Stimulated activated CD8-positive, alpha-beta memory T cell treated with anti-CD3 and anti-CD28 coated beads, Interleukin-12 subunit alpha, Interleukin-12 subunit beta, amount 100 ng/mL, for 4 hours (primary cell): ENCODE results near the gene MED22.
A peak's percentile ranks its signal among the peaks of the same experiment; 100 is the strongest.
"Not testable (repeated sequence)": the region's sequence is repeated elsewhere in the genome, so short reads cannot be mapped to it uniquely, and the experiment has no call there.

ENCODE experiments used
- DNase-seq: peaks from one replicate; pipeline ENCODE4 v3.0.0-alpha.2; 2020; ENCODE audit warnings: low read depth

MED22 gene

DNA sequence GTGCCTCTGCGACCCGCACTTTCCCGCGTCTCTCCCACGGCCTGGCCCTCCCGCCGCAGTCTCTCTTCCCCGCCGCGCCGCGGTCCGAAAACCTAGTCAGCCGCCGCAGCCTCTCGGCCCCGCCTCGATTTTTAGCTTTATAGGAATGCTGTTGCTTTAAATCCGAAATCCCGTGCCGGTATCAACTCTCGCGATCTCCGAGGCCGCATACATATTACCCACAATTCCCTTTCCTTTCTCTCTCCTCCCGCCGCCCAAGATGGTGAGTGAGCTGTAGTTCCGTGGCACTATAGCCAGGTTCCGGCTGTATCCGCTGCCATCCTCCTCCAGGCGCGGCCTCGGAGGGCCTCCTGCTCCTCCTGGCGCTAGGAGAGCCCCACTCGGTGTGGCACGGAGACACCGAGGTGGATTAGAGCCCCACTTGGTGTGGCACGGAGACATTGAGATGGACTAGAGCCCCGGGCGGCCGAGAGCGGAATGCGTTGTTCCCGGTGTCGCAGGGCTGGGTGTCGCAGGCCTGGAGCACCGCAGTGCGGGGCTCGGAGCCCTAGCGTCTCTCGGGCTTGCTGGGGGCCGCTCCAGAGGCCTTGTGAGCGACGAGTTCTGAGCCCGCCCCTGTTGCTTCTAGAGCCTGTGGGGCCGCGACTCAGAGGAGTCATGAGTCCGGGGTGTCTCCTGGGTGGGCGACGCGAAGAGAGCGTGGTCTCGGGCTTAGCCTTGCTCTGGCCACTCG is at the start of gene MED22, which contains the start of gene RPL7A:
MED22 (minus strand) TSS at position 147 of the 733 bp plus-strand sequence. CDS start 1,469 bp downstream, outside the sequence.
RPL7A (plus strand) TSS at position 234 of the 733 bp plus-strand sequence; CDS start at position 260, 26 bp downstream.
- DNase-seq, result peak; percentile 82

DNA sequence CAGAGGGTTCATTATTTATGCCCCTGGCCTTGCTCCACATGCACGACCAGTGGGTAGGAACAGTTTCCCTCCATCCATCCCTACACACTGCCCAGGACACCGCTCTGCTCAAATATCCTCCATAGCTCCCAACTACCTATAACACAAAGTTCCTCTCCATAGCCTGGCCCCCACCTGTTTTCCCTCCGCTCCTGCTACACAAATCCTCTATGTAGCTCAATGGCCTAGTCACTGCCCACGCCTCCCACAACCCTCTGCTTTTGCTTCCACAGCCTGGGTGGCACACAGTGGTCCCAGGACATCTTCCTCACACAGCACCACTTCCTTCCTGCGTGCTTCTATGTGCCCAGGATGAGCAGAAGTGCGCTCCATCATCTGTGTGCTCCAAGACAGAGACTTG is 49.4 kb upstream of the MED22 start:
- no peak for DNase-seq

DNA sequence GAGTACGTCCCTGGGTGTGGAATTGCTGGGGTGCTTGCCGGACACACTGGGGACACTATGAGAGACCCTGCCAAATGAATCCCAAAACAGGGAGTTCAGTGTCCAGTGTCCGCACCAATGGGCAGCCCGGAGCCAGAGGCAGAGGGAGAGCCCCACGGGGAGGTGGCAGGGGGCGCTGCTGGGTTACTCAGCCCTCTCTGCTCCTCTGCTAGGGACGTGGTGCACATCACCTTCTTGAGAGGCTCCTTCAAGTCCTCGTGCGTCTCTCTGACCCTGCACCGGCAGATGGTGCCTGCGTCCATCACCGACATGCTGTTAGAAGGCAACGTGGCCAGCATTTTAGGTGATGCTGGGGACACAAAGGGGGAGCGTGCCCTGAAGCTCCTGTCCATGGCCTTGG is 49.0 kb upstream of the MED22 start:
- DNase-seq, result no peak

DNA sequence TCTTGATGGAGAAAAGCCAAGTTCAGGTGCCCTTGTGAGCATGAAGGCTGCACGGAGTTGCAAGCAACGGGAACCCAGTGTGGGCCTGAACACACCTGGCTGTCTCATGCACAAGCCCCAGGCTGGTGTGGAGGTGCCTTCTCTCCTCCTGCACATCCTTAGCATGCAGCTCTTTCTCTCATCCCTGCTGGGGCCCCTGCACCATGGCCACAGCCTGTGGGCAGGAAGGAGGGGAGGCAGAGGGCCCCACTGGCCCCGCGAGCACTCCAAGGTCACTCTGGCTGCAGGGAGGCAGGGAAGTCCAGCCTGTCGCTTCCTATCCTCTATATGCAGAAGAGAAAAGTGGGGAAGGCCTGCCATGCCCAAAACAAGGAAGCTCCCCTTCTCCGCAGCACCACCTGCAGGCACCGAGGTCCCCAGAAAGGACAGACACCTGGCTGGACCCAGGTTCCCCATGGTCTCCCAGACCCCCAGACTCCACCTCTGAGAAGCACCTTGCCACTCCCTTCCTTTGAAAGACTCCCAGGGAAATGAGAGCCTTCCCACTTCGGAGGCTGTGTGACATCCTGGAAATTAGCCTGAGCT is 46.8 kb upstream of the MED22 start:
- no peak for DNase-seq

DNA sequence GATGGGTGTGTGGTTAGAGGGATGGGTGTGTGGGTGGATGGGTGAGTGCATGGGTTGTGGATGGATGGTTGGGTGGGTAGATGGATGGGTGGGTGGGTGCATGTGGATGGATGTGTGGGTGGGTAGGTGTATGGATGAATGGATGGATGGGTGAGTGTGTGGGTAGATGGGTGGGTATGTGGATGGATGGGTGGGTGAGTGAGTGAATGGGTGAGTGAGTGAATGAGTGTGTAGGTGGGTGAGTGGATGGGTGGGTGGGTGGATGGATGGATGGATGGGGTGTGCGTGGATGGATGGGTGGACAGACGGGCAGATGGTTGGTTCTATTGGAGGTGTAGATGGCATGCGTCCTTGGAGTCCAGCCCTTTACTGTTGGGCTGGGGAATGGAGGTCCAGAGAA is 45.5 kb upstream of the MED22 start:
- no peak for DNase-seq

DNA sequence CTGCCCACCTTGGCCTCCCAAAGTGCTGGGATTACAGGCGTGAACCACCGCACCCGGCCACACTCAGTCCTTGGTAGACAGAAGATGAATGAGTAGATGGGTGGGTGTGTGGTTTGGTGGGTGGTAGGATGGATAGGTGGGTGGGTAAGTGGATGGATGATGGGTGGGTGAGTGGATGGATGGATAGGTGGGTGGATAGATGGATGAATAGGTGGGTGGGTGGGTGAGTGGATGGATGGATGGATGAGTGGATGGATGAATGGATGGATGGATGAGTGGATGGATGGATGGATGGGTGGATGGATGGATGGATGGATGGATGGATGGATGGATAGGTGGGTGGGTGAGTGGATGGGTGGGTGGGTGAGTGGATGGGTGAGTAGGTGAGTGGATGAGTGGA is 44.4 kb upstream of the MED22 start:
- not testable (repeated sequence) for DNase-seq

DNA sequence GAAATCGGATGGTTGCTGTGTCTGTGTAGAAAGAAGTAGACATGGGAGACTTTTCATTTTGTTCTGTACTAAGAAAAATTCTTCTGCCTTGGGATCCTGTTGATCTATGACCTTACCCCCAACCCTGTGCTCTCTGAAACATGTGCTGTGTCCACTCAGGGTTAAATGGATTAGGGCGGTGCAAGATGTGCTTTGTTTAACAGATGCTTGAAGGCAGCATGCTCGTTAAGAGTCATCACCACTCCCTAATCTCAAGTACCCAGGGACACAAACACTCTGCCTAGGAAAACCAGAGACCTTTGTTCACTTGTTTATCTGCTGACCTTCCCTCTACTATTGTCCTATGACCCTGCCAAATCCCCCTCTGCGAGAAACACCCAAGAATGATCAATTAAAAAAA is 43.5 kb upstream of the MED22 start:
- DNase-seq, result not testable (repeated sequence)

DNA sequence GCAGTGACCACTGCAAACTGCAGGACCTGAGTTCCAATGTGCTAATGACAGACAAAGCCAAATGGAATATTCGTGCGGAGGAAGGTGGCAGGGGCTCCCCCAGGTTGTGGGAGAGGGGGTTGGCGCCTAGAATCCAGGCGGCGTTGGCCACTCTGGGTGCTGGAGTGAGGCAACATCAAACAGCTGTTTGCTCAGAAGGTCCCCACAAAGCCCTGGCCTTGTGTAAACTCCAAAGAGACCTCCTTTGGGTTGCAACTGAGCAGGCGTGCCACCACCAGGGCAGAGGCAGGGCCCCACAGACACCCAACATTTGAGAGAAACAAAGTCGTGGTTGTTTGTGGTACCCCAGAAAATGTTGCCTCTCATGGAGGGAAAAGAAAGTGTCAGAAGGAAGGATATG is 42.8 kb upstream of the MED22 start:
- no peak for DNase-seq

DNA sequence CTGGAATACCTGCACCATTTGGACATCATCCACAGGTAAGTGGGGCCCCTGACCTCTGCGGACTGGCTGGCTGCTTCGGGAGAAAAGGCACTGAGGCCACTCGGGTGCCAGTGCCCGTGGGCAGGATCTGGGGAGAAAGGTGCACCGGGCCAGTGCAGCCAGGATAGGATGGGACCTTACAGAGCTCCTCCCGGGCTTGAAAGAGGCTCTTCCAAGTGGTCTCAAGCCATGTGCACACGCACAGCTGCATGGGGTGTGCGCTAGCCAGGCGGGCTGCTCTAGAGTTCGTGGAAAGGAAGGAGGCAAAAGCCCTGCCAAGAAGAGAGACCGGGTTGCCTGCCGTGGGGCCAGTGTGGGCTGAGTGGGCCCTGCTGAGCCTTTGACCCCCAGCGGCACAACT is 41.6 kb upstream of the MED22 start:
- DNase-seq, result no peak

DNA sequence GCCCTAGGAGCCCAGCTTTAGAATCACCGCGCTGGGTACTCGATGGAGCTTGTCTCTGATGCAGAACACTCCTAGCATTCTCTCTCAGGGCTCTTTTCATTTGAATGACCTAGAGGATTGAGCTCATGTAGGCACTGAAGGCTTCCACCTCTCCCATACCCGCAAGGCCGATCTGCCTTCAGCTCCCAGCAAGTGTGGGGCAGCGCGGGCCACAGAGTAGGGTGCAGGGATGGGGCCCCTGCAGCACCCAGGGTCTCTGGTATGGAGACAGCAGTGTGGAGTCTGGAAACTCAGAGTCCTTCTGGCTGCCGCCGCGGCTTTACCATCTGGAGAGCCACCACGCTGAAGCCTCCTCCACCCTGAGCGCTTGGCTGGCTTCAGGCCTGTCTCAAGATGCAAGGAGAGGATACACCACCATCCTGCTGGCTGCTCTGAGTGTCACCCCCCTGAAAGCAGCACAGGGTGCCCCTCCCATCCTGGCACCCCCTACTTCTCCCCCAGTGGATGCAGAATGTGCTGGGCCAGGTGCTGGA is 41.2 kb upstream of the MED22 start:
- DNase-seq, result no peak

DNA sequence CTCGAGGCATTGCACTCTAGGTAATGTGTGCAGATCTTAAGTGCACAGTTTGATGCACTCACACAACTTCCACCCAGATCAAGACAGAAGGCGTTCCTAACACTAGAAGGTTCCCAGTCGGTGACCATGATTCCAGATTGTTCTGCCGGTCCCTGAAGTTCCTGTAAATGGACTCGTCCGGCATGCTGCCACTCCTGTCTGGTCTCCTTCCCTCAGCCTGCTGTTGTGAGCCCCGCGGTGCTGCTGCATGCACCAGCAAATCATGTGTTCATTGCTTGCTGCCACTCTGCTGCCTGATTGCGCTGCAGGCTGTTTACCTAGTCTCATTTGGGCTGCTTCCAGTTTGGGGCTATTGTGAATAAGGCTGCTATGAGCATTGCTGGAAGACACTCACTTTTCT is 39.7 kb upstream of the MED22 start:
- no peak for DNase-seq

DNA sequence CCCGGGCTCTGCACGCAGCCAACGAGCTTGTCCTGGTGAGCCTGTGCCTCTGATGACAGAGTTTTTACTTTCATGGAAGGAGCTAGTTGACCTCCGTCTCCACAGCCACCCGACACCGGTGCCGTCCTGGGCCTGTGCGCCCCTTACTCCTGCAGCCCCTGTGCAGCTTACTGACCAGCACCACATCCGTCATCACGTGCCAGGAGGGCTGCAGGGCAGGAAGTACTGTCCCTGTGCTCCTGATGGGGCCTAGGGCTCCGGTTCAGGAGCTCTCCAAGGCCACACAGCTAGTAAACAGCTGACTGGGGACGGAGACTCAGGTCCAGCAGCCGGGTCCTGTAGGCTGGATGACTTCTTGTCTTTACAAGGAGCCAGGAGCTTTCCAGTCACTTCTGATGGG is 38.4 kb upstream of the MED22 start:
- no peak for DNase-seq

DNA sequence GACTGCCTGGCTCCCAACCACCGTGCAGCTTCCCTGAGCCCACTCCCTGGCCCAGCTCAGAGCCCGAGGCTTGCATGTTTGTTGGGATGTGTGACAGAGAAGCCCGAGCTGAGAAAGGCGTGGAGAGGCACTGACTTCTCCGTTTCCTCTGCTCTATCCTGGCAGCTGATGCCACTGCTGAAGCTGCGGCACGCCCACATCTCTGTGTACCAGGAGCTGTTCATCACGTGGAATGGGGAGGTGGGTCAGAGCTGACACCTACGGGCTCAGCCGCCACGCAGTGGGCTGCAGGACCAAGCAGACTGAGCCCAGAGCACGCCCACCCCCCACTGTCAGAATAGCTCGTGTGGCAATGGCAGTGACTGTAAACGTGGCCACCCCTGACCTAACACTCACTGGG is 37.5 kb upstream of the MED22 start:
- no peak for DNase-seq

DNA sequence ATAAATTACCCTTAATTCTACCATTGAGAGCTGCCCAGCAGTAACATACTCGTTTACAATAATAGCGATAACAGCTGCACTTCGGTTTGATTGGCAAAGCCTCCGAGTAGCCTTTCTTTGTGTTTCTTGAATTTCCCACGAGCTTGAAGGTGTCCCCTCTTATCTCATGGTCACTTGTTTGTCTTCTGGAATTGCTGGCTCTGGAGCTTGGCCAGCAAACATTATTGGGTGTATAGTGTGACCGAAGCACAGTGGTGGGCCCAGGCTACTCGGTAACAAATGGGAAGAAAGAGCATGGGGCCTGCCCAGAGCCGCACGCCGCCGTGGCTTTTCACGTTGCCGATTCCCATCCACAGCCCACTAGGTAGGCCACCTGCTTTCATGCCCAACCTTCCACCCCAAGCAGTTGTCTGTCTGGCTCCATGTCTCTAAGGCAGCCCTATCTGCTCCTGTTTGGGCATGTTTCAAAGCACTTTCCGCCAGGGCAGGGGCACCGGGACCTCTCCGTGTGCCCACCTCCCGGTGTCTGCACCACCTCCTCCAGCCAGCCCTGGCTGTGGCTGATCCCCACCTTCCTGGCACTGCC is 36.9 kb upstream of the MED22 start:
- DNase-seq, result no peak

DNA sequence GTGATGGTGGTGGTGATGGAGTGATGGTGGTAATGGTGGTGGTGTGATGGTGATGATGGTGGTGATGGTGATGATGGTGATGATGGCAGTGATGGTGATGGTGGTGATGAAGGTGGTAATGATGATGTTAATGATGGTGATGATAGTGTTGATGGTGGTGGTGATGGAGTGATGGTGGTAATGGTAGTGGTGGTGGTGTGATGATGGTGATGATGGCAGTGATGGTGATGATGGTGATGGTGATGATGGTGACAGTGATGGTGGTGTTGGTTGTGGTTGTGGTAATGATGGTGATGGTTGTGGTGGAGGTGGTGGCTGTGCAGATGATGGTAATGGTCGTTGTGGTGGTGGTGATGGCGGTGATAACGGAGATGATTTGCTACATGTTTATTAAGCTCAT is 35.5 kb upstream of the MED22 start:
- no peak for DNase-seq

DNA sequence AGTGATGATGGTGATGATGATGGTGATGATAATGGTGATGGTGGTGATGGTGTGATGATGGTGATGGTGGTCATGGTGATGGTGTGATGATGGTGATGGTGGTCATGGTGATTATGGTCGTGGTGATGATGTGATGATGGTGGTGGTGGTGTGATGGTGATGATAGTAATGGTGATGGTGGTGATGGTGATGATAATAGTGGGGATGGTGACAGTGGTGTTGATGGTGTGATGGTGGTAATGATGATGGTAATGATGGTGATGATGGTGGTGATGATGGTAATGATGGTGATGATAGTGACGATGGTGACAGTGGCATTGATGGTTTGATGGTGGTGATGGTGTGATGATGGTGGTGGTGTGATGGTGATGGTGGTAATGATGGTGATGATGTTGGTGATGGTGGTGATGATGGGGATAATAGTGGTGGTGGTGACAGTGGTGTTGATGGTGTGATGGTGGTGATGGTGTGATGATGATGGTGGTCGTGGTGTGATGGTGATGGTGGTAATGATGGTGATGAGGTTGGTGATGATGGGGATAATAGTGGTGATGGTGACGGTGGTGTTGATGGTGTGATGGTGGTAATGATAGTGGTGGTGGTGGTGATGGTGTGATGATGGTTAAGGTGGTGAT is 34.7 kb upstream of the MED22 start:
- DNase-seq, result no peak

DNA sequence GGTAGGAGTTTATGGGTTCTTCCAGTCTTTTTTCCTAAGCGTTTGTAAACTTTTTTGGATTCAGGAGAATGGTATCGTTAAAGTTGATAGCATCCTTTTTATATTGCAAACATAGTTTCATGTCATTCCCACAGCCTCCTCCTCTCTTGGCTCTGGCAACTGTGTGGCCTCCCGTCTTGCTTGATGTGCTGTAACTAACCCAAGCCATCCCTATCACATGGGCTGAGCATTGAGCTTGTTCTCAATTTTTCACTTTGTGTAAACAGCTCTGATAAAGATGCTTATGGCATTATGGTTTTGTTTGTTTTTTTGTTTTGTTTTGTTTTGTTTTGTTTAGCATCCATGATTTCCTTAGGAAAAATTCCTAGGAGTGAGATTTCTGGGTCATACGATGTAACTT is 32.8 kb upstream of the MED22 start:
- DNase-seq, result no peak

DNA sequence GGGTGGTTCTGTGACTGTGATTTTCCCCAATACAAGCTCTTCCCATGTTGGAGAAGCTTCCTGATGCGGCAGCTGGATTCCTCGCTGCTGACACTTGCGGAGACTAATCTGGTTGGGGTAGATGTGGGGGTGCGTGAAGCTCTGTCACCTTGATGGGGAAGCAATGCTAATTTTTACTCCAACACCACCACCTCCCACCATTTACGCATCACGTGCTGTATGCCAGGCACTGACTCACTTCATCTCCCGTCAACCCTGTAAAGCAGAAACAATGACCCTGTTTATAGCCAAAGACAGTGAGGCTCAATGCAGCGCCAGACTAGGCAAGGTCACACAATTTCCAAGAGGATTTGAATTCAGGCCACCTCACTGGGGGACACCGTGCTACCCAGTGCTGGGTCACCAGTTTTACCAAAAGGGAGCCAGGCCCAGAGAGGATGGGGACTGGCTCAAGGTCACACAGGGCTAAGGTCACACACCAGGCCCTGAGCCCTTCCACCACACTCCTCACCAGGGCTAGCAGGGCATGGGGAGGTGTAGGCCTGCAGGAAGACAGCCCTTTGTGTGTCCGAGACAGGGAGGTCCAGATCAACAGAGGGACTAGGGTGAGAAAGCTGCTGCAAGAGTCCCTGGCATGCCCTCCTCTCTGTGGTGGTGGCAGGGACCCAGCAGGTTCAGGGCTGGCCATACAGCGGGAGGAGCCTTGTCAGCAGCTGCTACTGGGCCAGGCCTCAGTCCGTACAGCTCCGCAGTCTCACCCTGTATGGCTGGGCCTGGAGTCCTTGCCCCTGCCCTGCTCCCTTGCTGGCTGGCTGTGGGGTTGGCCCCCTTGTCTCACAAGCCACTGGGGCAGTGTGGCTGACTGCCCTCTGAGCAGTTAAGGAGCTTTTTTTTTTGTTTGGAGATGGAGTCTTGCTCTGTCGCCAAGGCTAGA is 31.5 kb upstream of the MED22 start:
- DNase-seq, result no peak

DNA sequence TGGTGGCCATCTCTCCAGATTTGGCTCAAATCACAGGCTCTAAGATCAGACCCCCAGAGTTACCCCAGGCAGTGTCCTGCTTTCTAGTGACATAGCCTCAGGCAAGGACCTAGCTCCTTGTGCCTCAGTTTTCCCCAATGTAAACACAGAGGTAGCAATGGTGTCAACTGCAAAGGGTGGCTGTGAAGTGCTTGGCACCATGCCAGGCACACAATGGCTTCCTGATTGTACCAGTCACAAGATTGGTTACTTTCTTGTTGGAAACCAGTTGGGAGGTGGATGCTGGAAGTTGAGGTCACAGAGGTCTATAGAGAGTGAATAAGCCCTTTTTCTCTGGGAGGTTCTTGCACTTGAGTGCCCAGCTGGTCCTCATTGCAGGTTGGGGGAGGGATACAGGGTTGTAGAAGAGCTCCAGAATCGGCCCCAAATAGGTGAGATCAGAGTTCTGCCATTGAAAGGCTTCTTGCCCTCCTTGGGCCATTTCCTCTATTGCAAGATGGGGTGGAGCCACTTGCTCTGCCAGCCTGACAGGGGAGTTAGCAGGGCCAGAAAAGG is 30.6 kb upstream of the MED22 start:
- DNase-seq, result no peak

DNA sequence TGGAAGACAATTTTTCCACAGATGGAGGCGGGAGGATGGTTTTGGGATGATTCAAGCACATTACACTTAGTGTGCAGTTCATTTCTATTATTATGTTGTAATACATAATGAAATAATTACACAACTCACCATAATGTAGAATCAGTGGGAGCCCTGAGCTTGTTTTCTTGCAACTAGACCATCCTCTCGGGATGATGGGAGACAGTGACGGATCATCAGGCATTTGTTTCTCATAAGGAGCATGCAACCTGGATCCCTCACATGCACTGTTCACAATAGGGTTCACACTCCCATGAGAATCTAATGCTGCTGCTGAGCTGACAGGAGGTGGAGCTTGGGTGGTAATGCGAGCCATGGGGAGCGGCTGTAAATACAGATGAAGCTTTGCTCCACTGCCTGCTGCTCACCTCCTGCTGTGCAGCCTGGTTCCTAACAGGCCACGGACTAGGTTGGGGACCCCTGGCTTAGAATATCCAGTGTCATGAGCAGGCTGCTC is 29.8 kb upstream of the MED22 start:
- no peak for DNase-seq

DNA sequence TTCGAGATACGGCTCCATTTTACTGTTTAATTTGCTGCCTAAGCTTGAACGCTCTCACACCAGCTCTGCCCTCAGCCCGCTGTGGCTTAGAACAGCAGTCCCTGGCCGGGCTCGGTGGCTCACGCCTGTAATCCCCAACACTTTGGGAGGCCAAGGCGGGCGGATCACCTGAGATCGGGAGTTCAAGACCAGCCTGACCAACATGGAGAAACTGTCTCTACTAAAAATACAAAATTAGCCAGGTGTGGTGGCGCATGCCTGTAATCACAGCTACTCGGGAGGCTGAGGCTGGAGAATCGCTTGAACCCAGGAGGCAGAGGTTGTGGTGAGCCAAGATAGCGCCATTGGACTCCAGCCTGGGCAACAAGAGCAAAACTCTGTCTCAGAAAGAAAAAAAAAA is 29.3 kb upstream of the MED22 start:
- DNase-seq, result not testable (repeated sequence)
